Superior temporal gyrus (tissue), 1 donor: ENCODE results near the gene NUP214.
"Not testable (repeated sequence)": the region's sequence is repeated elsewhere in the genome, so short reads cannot be mapped to it uniquely, and the experiment has no call there.

ENCODE experiments used
- DNase-seq: peaks from one replicate; pipeline ENCODE4 v3.0.0-alpha.2; 2016; ENCODE audit errors: extremely low spot score

NUP214 gene

DNA sequence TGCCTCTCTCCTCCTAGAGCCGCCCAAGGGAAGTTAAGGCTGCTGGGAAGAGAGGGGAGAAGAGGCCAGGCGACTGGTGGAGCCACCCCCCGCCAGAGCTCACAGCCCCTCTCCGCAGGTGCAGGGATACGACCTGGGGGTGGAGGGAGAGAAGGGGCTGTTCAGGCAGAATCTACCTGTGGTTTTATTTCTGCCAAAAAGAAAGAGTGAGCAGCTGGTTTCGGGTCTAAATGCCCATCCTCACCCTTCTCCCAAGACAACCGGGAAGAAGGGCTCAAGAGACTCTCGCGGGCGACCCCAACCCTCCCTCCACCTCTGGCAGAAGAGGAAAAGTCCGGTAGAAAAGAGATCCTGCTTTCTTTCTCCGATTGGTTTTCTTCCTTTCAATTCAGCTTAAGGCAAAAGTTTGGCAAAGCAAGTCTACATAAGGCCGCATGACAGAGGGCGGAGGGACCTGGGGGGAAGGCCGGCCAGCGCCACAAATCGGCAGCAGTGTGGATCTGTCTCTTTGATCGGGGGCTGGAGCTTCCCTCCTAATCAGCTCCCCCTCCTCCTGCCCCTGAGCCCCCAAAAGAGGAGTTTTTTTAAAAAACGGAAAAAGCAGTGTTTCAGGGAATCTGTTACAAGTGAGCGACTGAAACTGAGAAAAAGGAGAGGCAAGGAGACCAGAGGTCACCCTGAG, 134.7 kb downstream of the NUP214 start:
- no peak for DNase-seq

DNA sequence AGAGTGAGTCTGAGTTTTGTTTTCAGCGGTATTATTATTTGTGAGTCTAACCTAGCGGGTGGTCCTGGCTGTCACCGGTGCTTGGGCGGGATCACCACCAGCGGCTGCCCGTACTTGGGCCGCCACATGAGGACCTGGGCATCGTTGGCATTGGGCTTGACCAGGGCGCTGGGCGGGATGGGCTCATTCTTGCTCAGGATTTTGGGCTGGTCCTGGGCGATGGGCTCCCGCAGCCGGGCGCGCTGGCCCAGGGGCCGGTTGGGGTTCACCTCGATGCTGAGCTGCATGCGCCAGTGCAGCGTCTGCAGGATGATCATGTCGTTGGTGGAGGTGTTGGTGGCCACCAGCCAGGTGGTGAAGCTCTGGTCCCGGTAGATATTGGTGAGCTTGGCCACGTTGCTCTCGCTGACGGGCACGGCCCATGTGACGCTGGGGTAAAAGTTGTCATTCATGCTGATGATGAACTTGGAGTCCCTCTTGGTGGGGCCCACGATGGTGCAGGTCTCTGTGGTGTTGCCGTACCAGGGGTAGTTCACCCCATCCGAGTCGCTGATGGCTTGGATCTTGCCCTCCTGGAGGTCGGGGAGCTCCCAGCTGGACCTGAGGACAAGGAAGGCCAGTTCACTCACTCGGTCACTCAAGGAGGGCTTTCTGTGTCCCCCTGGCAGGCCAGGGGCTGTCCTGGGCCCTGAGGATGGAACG, 135.5 kb downstream of the NUP214 start:
- no peak for DNase-seq

DNA sequence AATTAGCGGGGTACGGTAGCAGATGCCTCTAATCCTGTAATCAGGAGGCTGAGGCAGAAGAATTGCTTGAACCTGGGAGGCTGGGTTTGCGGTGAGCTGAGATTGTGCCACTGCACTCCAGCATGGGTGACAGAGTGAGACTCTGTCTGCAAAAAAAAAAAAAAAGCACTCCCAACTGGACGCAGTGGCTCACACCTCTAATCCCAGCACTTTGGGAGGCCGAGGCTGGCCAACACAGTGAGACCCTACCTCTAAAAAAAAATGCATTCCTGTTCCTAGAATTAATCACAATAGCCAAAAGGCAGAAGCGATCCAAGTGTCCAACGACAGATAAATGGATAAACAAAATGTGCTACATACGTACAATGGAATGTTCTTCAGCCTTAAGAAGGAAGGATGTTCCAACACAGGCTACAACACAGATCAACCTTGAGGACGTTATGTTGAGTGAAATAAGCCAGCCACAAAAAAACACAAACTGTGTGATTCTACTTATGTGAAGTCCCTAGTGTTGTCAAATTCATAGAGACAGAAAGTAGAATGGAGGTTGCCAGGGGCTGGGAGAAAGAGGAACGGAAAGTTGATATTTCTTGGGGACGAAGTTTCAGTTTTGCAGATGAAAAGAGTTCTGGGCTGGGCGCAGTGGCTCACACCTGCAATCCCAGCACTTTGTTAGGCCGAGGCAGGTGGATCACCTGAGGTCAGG, 137.1 kb downstream of the NUP214 start:
- no peak for DNase-seq

DNA sequence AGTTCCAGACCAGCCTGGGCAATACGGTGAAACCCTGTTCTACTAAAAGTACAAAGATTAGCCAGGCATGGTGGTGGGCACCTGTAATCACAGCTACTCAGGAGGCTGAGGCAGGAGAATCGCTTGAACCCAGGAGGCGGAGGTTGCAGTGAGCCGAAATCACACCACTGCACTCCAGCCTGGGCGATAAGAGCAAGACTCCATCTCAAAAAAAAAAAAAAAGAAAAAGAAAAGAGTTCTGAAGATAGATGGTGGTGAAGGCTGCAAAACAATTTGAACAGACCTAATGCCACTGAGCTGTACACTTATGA, 137.6 kb downstream of the NUP214 start:
- not testable (repeated sequence) for DNase-seq

DNA sequence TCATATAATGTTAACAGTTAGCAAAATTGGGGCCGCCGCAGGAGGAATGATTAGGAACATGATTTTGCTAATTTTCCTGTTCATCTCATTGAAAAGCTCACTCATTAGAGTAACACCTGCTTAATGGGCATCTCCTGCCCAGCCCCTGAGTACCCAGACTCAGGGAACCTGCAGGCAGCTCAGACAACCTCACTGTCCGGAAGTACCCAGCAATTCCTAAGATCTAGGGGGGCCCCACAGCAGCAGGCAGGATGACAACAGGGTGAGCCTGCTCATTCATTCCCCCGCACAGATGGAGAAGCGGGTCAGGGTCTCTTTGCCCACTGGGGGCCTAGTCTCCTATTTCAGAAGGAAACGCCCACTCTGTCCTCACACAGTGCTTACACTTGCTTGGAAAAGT, 138.3 kb downstream of the NUP214 start:
- no peak for DNase-seq

DNA sequence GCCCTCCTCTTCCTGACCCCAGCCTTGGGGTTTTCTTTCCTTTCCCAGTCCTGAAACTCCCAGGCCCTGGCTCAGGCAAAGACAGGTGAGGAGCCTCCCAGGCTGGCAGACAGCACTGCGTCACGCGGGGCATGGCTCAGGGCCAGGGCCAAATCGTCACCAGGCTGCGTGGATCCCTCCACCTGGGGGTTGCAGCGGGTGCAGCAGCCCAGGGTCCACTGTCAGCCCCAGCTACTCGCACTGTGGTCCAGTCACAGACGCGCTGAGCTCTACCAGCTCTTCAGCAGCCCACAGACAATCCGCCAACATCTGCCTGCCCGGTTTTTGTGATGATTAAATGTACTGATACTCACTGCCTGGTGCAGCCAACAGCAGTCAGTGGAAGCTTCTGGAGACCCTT, 138.8 kb downstream of the NUP214 start:
- DNase-seq: no peak

DNA sequence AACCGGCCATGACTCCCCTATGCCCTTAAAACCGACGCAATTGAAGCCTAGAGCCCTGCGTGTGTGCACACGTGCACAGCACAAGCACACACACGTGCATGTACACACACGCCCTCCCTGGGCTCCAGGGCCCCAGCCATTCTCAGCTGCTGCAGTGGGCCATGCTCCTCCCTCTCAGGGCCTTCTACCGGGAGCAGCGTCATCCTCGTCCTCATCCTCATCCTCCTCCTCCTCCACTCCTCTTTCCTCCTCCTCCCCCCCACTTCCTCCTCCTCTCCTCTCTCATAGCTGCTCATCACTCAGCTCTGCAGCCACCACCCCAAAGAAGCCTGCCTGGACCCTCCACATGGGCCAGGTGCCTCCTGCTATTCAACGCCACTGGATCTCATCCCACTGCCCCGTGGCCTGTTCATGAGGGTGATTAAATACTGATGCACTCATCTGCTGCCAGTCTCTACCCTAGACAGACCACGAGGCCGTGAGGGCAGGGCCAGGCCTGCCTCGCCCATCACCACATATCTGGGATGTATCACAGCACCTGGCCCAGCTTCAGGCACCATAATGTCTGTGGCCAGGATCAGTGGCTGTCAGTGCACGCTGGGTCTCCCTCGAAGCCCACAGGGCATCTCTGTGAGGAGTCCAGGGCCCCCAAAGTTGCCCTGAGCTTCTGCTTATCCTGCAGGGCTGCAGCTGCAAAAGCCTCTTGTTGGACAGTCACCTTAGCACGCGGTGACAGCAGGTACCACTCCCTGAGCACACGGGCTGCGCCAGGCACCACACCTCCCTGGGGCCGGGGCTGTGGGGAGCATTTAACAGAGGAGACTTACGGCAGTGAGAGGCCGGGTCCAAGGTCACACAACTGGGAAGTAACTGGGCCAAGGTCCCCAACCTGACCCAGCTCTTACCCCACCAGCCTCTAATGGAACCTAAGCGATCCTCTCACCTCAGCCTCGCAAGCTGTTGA, 141.2 kb downstream of the NUP214 start:
- DNase-seq: no peak

DNA sequence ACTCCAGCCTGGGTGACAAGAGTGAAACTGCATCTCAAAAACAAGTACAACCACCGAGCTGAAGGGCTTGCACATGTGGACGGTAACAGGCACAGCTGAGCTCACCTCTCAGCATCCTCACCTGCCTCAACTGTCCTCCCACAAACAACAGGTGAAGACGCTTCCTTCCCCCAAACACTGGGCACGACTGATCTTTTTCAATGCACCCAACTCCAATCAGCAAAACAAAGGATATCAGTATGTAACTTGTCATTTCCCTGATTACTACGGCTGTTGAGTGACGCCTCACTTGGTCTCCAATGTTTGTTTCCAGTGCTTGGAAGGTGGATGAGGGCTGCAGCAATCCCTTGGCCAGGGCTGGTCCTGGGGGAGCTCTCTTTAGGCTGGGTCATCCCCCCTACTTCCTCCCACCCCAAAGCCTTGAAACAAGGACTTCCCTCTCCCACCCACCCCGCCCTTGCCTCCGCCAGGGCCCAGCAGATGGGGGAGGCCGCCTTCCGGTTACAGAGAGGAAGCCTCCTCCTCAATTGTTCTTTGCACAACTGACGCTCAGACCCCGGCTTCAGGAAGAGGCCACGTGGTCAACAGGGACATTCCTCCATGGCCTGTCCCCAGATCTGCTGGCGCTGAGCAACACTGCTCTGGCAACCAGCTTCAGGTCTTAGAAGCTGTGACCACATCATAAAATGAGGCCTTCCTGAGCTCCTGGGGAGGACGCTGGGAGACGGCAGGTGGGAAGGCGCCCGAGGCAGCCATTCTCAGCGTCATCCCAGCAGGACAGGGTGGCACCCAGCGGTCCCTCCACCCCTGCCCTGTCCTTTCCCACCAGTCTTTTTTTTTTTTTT, 145.0 kb downstream of the NUP214 start:
- no peak for DNase-seq

DNA sequence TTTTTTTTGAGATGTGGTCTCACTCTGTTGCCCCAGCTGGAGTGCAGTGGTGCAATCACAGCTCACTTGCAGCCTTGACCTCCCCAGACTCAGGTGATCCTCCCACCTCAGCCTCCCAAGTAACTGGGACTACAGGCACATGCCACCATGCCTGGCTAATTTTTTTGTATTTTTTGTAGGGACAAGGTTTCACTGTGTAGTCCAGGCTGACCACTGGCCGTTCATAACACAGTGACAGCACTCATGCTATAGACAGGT, 145.6 kb downstream of the NUP214 start:
- not testable (repeated sequence) for DNase-seq

DNA sequence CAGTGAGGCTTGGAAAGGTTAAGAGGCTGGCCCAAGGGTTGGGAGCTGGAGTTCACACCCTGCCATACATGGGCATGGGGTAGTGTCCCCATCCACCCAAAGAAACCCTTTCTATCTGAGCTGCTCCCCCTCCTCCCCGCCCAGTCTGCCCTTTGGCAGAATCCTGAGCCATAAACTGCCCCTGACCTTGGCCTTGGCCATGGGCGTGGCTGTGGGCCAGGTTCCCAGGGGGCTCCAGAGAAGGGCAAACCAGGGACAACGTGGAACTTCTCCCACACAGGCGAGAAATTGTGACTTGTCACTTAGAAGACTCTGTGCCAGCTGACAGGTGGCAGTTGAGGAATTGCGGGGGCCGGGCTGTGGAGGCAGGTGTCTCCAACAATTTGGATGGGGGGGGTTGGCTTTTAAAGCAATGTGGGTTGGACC, 146.1 kb downstream of the NUP214 start:
- no peak for DNase-seq

DNA sequence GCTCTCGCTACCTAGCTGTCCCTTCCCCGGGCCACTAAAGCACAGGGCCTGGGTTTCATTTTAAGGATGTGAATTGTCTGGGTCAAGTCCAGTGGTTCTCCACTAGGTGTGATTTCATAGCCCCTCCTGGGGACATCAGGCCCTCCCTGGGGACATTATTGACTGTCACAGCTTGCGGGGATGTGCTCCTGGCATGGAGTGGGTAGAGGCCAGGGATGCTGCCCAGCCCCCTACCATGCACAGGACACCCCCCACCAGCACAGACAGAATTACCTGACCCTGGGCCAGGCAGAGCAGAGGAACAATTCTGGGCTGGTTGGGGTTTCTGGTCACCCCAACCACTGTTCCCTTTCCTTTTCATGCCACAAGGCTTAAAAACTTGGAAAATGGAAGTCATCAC, 146.8 kb downstream of the NUP214 start:
- DNase-seq: no peak

DNA sequence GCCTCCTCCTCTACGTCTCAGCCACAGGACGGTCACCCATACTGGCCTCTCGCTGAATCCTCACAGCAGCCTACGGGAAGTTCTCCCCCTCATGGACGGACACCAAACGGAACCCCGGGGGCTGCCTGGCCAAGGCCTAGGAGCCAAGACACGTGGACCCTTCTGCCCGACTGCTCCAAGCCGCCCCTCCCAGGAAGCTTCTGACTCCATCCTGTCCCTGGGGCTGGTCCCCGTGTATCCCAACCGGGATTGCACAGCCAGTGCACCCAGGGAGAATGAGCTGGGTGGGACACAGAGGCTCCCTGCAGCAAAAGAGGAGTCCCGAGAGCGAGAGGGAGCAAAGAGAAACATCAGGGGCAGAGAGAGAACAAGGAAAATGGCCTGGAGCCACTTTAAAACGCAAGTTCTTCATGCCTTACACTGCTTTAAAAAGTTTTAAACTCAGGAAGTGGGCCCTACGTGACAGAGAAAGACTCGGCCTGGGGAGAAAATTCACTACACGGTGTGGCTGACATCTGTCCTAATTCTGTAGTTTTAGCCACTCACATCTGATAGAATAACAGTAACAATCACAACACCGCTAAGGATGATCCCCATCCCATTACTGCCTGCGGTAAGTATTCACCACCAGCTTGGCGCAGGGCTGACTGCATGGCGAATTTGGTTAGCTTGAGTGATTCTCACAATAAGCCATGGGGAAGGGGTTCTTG, 147.9 kb downstream of the NUP214 start:
- no peak for DNase-seq

DNA sequence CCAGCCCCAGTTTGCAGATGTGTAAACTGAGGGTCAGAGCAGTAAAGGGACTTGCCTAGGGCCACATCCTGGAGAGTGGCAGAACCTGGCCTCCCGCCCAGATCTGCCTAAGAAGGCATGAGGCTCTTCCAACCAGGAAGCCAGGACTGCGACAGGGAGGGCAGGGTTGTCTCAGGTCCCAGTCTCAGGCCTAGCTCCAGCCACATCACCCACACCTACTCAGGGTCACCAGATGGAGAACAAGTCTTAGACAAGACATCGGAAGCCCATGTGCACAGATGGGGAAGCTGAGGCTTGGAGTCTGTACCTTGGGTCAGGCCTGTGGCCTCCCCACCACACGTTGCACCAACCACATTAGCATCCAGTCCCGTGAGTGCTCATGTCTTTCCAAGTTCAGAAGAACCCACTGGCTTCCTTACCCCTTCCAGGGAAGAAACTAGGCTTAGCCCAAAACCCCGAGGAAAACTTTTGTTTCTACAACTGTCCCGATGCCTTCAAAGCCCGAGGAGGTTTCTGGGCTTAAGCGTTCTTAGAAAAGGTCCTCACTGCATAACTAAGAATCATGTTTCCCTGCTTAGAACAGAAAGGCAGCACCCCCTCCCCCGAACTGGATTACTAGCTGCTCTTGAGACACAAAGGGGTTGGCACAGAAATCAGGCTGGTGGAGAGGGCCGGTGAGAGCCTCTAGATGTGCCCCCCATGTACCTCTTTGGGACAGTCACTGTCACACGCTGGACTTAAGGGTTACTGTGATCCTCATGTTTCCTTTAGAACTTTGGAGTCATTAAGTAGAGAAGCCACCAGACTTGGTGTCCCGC, 148.7 kb downstream of the NUP214 start:
- no peak for DNase-seq

DNA sequence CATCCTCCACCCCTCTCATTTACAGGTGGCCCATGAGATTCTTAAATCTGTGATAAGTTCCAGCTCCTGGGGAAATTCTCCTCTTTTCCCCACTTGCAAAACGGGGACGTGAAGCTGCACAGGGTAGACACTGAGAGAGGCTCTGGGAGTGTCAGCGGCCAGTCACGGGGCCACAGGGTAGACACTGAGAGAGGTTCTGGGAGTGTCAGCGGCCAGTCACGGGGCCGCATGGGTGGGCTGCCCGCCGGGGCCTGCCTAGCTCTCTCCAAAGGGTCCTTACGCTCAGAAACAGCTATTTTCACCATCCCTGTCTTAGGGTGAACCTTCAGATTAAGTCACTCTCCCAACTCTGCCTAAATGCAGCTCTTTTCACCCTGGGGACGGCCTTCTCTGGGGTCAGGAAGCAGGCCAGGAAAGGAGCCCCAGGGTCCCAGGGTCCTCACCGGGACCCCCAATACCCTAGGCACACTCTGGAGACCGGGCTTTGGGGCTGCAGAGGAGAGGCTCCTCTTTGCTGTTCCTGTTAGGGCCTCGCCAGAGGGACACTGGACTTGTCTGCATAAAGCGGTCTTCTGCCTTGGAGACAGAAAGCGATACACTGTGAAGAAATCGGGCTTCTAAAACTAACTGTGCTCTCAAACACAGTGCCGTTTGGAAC, 149.4 kb downstream of the NUP214 start:
- DNase-seq: no peak

DNA sequence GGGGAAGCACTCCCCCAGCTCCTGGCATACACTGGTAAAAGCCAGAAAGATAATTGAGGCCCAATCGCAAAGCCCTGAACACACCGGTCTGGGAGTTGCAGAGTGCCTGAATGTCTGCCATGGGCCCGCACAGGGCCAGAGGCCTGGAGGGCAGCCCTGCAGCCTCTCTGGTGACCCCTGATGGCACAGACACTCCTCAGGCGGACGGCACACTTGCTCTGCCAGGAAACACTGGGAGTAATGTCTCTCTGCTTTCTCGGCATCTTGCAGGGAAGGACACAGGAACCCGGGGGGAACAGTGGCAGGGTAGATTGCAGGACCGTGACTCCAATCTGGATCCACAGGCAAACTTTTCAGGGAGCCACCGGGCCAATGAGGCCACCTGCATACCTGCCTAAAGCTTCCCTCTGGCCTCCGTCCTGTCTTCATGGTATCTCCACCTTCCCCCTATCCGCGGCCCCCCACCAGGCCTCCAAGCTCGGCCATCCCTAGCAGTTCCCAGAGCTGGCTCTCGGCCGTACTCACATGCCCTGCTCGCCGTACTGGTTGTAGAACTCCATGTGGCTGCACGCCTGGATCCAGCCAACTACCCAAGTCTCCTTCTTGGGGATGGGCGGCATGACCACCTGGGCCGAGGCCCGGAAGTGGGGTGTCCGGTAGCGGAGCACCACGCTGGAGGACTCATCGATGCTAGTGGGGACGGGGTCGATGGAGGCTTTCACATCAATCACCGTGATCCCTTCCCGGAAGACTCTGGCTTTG, 150.1 kb downstream of the NUP214 start:
- no peak for DNase-seq

DNA sequence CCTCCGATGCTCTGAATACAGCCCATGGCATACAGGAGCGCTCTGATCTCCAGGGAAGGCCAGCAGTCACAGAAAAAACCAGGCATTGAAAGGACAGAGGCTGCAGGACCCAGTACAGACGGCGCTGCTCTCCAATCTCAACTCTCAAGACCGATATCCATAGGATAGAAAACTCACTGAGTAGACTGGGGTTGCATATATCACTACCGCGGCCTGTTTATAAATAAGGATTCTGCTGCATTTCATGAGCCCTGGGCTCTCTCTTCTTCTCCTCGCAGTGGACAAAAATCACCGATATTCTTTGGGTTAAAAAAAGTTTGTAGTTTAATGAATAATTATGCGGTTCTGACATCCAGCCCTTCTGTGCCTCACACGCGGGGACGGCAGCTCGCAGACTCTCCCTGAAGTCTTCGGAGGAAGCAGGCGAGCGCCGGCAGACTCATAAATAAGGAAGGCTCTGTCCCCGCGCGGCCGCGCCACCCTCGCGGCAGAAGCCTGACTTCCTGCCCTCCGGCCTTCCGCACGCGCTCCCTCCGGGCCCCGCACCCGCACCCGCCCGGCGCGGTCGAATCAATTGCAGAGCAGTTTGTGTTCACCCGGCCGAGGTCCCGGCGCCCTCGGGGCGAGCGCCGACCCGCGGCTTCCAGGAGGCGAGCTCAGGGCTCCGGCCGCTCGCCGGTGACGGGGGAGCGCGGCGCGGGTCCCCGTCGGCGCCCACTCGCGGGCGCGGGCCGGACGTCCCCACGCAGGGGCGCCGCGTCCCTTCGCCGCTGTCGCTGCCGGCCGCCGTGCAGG, 150.9 kb downstream of the NUP214 start, which contains the start of gene FAM78A:
Gene FAM78A (minus strand): TSS at position 417 of the 795 bp plus-strand sequence. CDS start 331 bp downstream, at position 86.
- no peak for DNase-seq

DNA sequence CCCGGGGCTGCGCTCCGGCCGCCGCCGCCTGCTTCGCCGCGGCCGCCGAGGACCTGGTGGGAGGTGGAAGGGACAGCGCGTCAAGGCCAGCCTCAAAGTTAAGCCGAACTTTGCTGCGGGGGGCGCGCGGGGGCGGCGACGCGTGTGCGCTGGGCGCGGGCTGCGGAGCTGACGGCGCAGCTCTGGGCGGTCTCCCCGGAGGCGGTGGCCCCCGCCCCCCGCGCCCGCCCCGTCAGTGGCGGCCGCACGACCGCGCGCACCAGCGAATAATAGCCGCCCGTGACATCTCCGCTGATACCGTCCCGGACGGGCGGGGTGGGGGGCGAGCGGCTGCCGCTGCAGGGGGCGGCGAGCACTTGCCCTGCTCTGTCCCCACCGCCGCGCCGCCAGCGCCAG, 151.5 kb downstream of the NUP214 start:
- DNase-seq: no peak
